NCI-H1092 (cell line): Measurements from ENCODE around the gene PSMC1.
"Not testable (repeated sequence)": the region's sequence is repeated elsewhere in the genome, so short reads cannot be mapped to it uniquely, and the experiment has no call there.

Experiments
- DNase-seq: peaks from one replicate; lab custom pipeline; 2025; lab: John Stamatoyannopoulos, UW

PSMC1 gene

DNA sequence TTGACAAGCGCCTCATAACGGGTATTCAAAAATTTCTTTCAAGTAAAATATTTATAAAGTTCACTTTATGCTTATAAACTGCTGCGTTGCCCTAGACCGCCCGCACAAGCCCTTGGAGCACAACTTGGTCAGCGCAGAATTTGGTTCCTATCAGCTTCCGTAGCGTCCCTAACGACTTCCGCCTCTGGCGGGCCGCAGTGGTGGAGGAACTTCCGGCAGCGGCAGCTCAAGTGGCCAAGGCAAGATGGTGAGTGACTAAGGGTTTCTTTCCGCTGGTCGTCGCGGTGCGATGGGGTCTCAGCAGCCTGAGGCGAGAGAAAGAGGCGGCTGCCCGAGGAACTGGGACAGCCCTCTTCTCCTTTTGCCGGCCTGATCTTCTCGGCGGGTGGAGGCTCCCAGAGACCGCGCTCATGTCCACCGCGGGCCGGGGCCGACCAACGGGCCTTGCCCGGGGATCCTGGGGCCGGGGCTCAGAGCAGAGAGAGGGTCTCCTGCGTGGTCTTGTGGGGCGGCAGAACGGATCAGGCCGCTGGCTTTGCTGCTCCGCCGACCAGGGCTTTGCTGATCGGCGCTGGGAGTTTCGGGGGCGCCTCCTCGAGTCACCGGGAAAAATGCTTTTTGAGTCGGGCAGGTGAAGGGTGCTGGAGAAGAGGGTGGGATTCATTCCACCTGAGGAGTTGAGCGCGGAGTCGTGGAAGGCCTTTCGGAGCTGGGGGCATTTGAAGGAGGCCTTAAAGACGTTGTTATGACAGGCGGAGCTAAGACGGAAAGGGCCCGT lies at the start of gene PSMC1:
Gene PSMC1 (plus strand): TSS at position 200 of the 778 bp plus-strand sequence. CDS start 45 bp downstream, at position 245.
- peak; percentile 93 for DNase-seq

DNA sequence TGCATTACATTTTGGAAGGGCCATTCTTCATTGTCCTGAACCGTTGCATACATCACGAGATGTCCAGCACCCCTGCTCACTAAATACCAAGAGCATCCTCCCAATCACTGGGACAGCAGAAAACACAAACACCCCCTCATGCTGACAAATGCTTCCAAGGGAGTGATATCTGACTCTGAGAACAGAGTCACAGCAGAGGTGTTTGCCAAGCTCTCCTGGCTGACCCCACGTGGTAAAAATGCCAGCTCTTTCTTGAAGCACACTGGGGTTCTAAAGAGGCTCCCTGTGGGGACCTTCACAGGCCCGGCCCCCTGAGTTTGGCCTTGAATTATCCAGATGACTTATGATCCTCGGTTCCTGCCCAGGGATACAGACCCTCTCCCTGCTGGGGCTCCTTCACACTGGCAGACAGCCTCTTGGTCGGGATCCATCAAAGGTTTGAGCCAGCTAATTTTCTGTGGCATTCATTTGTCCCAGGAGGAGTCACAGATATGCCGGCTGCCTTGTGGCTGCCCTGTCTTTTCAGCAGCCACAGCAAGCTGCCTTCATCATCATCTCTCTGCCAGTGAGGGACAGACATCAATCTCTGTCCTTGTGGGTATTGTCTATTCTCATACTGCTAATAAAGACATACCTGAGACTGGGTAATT lies 43.1 kb upstream of the PSMC1 start:
- DNase-seq, result no peak

DNA sequence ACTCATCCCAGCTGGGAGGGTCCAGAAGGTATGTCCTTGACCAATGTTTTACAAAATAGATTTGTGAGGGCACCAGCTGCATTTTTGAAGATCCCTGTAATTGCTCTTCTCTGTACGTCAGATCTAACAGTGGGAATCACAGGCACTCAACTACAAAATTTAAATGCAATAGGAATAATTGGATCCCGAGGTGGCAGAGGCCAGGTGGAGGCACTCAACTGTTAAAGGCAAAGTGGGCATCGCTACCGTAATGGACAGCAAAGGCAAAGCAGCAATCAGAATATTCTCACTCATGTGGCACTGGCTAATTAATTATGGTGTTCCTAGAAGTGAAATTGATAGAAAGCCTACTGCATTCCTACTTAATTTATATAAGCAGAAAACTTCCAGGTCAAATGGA lies 27.9 kb upstream of the PSMC1 start:
- DNase-seq, result no peak

DNA sequence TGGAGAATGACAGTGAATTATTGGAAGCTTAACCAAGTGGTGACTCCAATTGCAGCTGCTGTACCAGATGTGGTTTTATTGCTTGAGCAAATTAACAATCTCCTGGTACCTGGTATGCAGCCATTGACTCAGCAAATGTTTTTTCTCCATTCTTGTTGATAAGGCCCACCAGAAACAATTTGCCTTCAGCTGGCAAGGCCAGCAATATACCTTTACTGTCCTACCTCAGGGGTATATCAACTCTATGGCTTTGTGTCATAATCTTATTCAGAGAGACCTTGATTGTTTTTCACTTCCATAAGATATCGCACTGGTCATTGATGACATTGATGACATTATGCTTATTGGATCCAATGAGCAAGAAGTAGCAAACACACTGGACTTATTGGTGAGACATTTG lies 26.4 kb upstream of the PSMC1 start:
- not testable (repeated sequence) for DNase-seq

DNA sequence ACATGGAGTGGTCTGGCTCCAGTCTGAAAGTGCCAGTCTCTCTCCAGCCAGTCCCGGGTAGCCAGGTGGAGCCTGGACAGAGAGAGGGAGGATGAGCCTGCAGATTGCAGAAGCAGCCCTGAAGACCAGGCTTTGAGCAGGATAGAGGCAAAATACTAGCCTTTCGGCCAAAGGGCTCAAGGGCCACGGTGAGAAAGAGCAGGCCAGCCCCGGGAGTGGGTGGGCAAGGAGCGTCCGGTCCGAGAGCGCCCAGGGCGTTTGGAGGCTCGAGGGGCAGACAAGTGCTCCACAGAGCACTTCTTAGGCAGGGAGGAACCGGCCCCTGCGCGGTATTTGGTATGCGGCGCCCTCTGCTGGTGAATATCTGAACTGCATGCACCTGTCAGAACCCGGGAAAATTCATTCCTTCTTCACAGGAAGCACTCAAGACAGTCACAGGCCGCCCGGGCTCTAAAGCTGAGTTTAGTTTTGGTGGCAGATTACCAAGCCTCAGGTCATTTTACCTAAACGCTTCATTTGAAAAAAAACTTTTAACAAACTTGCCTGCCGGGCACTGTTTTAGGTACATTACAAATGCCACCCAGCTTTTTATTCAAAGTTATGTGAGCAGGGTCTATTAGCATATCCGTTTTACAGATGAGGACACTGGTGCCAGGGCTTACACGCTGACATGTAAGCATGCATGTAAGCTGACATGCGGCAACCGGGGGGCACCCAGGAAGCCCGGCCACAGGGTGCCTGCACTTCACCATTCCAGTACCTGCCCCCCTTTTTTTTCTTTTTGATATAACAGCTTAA lies 21.0 kb upstream of the PSMC1 start:
- peak; percentile 25 for DNase-seq

DNA sequence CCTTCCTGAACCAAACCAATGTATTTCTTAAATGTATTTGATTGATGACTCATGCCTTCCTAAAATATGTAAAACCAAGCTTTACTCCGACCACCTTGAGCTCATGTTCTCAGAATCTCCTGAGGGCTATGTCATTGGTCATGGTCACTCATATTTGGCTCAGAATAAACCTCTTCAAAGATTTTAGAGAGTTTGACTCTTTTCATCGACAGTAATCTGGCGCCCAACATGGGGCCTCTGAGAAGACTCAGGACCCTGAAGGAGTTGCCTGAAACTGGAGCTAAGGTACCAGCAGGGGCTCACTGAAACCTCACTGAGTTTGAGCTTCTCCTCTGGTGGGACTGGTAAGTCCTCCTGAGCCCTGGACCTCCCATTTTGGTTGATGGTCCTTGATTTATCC lies 17.2 kb upstream of the PSMC1 start:
- DNase-seq, result no peak

DNA sequence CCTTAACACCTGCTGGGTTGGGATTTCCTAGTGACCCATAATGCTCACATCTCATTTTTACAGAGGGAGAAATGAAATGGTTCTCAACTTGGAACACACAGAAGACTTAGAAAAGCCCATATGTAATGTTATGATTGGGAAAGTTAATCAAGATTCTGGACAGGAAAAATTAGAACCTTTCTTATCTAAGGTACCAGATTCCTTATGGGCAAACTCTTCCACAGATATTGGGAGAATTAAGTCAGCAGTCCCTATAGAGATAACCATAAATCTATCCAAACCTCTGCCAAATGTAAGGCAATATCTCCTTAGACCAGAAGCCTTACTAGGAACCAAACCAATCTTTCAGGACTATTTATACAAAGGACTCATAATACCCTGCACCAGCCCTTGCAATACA lies 13.9 kb upstream of the PSMC1 start:
- DNase-seq, result no peak

DNA sequence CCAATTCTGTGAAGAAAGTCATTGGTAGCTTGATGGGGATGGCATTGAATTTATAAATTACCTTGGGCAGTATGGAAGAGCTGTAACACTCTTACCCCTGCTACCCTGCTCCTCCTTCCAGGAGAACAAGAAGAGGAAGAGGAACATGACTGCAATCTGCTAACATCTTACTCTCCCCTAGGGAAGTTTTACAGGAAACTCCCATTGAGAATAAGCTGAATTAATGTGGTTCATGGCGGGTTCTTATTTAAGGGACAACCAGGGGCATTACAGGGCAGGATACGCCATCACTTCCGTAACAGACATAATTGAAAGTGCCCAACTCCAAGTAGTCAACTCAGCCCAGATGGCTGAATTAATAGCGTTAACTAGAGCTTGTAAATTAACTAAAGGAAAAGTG lies 9.4 kb upstream of the PSMC1 start:
- DNase-seq, result no peak

DNA sequence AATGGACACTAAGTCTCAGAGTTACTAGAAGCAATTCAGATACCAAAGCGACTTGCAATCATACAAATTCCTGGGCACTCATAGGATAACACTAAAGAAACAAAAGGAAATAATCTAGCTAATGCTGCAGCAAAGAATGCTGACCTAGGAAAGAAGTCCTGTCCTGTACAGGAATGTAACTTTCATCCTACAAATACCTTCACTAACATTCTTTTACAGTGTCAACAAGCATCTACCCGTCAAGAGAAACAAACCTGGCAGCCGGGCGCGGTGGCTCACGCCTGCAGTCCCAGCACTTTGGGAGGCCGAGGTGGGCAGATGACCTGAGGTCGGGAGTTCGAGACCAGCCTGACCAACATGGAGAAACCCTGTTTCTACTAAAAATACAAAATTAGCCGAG lies 8.9 kb upstream of the PSMC1 start:
- DNase-seq, result not testable (repeated sequence)

DNA sequence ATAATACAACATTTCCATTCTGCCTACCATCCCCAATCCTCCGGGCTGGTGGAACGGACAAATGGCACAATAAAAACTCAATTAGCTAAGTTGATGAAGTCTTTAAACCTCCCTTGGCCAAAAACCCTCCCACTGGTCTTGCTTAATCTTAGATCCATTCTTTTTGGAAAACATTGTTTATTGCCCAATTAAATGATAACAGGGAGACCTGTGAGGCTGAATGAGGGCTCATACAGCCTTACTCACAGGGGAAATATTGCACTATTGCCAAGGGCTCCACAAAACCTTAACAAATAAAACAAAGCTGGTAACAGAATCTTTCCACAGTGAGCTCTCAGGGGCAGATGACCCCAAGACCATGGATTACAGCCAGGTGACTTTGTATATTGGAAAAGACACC lies 7.8 kb upstream of the PSMC1 start:
- DNase-seq, result no peak

DNA sequence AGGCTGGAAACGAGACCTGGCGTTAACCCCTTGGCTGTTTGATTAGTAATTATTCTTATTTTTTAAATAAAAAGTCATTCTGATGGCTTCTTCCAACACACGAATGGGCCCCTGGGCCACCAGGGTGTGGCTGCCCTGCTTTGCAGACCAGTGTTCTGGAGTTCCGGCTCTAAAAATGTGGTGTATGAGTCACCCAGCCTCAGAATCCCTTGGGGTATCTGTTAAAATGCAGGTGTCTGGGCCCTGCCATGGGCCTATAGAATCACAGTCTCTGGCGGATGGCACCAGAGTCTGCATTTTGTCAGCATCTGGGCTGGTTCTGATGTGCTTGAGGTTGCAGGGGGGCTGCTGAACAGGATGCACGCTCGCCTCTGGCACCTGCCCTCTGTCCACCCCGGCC lies 2.5 kb upstream of the PSMC1 start:
- DNase-seq, result no peak

DNA sequence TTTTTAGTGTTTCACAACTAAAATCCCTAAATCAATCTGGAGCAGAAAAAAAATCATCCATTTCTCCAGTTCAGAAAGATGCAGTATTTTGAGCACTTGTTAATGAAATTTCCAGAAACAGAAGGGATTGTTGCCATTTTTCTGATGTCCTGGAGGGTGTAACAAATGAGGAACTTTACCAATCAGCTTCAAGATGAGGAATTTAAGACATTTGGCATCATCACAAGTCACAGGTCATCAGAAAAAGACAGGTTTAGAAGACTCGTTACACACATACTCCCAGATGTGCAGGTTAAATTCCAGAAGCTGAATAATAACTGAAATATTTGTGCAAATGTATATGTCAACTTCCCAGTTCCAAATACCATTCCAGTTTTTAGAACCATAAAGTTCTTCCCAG lies 482 bp upstream of the PSMC1 start:
- DNase-seq, result no peak

DNA sequence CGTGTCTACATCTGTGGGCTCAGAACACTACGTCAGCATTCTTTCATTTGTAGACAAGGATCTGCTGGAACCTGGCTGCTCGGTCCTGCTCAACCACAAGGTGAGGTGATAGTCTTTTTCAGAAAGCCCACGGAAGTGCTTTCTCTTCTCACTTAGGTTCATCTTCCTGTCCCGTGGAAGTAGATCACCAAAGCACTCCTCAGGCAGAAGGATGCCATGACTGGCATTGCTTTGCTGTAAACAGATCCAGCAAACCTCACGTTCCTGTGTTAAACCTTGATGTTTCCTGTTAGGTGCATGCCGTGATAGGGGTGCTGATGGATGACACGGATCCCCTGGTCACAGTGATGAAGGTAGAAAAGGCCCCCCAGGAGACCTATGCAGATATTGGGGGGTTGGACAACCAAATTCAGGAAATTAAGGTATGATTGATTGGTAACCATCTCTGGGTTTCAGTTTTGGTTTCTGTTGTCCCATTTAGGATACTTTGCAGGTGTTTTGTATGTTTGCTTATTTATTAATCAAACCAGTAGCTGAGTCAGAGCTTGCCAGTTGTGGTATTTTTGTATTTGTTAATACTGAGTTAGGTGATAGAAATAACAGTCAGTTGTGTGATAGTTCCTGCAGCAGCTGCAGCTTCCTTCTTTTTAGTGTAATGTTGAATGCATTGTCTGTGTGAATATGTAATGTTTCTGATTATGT lies 7.5 kb downstream of the PSMC1 start:
- no peak for DNase-seq

DNA sequence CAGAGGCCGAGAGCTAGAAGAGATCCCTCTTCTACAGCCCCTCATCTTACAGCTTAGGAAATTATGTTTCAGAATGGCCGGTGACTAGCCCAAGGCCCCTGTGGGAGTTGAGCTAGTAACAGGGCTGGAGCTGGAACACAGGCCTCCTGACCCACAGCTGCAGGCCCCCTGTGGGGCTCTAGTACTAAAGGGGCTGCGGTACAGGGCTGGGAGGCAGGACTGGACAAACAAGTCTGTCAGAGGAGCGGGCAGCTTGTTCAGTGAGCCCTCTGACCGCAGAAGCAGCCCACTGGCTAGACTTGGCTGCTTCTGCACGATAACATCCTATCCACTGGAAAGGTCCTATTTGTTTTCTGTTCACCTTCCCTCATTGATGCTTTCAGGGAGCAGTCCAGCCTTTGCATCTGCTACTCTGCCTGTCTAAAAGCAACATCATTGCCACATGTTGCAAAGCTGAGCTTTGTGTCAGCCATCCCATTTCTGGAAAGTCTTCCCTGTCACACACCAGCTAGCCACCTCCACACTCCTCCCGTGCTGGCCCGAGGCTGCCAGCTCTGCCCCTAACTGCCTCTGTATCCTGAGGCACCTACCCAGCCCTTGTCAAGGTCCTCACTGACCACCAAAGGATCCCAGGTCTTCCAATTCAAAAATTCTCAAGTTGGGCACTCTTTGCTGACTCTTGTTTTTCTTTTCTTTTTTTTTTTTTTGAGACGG lies 10.2 kb downstream of the PSMC1 start:
- DNase-seq, result no peak

DNA sequence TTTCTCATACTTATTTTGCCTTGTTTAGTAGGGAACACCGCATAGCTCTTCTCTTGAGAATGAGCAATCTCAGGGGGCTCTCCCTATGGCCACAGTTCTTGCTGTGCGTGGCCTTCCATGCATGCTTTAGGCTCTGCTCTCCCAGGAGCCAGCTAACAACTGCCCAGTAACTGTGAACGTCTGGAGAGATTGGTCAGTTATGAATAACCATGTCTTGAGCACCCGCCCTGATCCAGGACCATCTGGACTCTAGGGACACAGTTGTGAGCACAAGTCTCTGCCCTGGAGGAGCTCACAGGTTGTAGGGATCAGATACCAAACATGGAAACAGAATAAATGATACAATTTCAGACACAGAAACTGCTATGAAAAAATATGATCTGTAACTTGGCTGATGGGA lies 12.1 kb downstream of the PSMC1 start:
- DNase-seq, result no peak

DNA sequence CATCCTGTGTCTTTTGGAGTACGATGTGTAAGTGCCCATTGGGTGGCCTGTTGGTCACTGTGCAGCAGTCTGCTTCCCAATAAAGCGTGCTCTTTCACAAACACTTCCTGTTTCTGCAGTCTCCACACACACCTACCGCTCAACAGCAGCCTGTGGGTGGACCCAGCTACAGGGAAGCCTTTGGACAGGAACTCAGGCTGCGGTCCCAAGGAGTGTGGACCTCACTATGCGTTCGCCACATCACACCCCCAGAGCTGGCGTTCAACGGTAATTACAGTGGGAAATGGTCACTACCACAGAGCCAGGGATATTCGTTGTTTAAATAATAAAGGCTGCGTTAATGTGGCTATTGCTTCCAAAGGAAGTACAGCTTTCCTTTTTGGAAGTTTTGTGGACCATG lies 16.2 kb downstream of the PSMC1 start:
- DNase-seq, result no peak

DNA sequence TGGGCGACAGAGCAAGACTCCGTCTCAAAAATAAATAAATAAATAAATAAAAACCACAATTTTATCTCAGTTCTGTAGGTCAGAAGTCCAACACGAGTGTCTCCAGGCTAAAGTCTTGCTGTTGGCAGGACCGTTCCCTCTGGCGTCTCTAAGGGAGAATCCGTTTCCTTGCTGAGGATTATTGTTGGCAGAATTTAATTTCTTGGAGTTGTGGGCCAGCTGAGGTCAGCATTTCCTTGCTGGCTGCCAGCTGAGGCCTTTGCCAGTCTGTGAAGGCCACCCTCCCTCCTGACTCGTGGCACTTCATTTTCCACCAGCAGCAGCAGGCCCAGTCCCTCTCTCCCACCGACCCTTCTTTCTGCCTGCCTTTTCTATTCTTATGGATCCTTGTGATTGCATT lies 17.2 kb downstream of the PSMC1 start:
- DNase-seq, result no peak

DNA sequence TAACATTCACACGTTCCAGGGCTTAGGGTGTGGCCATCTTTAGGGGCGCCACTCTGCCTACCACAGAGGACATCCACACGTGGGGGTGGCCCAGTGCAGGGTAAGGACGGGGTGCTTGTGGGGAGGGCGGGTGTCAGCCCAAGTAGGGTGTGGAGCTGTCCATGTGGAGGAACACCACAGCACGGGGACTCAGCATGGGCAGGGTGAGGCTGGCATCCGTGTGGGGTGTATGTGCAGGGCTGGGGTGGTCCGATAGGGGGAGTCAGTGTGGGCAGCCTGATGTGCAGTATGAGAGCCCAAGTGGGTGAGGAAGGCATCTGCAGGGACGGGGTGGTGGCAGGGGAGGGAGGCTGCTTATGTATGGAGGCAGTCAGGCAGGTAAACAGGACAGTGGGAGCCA lies 17.7 kb downstream of the PSMC1 start:
- no peak for DNase-seq

DNA sequence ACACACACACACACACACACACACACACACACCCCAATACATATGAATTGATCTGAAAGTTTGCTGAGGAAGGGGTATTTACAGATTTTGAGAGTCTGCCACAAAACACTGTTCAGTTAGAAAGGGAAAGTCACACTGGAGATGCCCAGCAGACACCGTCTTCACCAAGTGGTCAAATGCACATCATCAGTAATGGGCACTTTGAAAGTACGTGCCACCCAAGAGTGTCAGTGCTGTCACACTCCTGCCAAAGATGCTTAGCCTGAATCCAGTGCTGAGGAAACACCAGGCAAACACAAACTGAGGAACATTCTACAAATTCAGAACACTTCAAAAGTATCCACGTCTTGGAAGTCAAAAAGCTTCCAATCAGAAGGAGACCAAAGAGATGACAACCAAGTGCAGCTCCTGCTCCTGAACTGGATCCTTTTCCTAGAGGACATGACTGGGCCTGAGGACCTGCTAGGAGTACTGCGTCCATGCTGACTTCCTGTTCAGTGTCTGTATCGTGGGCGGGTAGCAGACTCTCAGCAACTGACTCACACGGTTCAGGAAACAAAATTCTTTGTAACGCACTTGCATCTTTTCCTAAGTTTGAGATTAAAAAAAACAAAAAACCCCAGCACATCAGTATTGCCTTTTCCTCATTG lies 18.6 kb downstream of the PSMC1 start:
- DNase-seq, result no peak

DNA sequence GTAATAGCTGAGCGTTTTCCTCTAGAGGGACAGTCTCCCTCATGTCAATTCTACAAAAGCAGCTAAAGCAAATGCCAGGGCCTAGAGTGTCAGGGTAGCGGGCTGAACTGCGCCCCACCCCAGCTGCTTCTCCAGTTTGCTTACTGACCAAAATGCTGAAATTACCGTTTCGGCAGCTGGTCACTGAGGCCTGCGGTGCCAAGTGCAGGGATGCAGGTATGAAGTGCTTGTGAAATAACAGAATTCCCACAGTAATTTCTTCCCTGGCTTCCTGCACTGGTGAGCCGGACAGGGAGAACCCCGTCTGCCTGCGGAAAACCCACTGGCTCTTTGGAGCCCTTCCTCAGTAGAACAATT lies 19.1 kb downstream of the PSMC1 start:
- DNase-seq, result no peak

DNA sequence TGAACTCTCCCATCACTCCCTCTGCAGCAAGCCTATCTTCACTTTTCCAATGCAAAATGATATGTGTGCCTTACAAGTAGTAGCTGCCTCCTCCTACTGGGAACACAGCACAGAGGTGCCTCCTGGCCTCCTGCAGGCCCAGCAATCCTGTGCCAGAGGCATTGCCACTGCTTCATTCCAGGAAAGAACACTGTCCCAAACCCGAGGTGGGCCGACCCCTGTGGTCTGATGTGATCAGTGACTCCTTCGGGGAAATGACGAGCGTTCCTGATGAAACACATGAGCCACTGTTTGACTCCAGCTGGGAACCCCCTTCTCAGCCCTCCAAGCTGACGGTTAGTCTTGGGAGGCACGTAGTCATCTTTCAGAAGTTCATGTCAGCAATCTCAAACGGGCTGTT lies 19.5 kb downstream of the PSMC1 start:
- no peak for DNase-seq
